ENCODE results near the gene CACNB1. TPM values are rescaled to one million over a fixed set of nuclear protein-coding genes. Genes with fewer than 3 reads are reported as not detected.
A peak's percentile ranks its signal among the peaks of the same experiment; 100 is the strongest.

CACNB1 gene
- total RNA-seq, 6 donors from 2014 or later: 28.8 to 149 (median 34.0) TPM

DNA sequence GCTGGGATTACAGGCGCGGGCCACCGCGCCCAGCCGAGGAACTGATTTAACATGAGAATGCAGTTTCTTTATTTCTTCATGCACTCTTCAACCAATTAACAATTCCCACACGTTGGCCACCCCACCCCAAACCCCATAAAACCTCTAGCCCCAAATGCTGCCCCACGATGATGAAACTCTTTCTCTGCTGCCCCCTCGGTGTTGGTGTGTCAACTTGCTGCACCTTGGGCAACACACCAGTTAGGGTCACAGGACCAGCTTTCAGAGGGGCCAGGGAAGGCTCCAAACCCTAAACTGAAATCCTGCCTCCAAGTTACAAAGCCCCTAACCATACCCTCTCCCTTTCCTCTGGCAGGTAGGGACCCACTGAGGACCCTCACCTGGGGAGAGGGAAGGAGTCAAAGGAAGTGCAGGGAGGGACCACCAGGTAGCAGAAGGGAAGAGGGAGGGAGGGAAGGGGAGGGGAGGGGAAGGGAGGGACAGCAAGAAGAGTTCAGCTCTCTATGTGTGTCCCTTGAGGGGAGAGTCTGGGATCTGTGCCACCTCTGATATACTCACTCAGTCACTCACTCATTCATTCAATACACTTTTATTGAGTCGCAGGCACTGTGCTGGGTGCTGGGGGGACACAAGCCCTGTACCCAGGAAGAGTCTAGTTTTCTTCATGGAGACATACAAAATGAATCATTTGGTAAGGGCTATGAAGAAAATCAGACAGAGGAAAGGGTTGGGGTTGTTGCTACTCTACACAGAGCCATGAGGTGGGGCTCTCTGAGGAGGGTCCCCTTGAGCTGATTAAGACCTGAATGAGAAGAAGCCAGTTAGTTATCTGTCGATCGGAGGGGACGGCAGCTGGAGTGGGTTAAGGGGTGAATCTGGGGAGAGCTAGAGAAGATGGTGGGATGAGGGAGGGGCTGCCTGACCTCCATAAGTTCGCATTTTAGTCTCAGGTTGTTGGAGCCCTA, 50.0 kb downstream of the CACNB1 start:
- WGBS, 2 donors: 68% methylated on average over 13 of the region's 13 CpGs
- DNase-seq (no peak), ATAC-seq (ENCODE audit: low FRiP score in 2 of 2) (no peak)
- TF ChIP-seq POLR2A (IDR thresholded peaks at IDR 0.05) (no peak), POLR2AphosphoS5 (IDR thresholded peaks at IDR 0.05) (no peak), EP300 (IDR thresholded peaks at IDR 0.05) (no peak)
- TF ChIP-seq, protein P1, sequence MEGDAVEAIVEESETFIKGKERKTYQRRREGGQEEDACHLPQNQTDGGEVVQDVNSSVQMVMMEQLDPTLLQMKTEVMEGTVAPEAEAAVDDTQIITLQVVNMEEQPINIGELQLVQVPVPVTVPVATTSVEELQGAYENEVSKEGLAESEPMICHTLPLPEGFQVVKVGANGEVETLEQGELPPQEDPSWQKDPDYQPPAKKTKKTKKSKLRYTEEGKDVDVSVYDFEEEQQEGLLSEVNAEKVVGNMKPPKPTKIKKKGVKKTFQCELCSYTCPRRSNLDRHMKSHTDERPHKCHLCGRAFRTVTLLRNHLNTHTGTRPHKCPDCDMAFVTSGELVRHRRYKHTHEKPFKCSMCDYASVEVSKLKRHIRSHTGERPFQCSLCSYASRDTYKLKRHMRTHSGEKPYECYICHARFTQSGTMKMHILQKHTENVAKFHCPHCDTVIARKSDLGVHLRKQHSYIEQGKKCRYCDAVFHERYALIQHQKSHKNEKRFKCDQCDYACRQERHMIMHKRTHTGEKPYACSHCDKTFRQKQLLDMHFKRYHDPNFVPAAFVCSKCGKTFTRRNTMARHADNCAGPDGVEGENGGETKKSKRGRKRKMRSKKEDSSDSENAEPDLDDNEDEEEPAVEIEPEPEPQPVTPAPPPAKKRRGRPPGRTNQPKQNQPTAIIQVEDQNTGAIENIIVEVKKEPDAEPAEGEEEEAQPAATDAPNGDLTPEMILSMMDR (IDR thresholded peaks at IDR 0.05): no peak
- H3K36me3 ChIP-seq: no peaks in the 10 kb centered on the region
- no peaks in the 10 kb centered on the region for H3K9me3 ChIP-seq
- H3K4me3 ChIP-seq: no peak overlapping the region
- H3K27ac ChIP-seq: no peak overlapping the region
- H3K27me3 ChIP-seq: peaks cover 0 to 16% (median 8%) of the 10 kb centered on the region in 4 donors
- peaks cover 14 to 27% (median 18%) of the 10 kb centered on the region in 4 donors for H3K4me1 ChIP-seq

DNA sequence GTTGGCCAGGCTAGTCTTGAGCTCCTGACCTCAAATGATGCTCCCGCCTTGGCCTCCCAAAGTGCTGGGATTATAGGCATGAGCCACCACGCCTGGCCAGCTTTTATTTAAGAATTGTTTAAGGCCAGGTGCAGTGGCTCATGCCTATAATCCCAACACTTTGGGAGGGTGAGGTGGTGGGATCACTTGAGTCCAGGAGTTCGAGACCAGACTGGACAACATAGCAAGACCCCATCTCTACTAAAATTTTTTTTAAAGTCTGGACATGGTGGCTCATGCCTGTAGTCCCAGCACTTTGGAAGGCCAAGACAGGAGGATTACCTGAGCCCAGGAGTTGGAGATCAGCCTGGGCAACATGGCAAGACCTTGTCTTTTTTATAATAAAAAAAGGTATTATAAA, 51.2 kb downstream of the CACNB1 start:
- Histone ChIP-seq H3K4me1 (peaks cover 3 to 15% (median 6%) of the 10 kb centered on the region in 4 donors), H3K27me3 (peaks cover 0 to 8% (median 6%) of the 10 kb centered on the region in 4 donors), H3K9me3 (no peaks in the 10 kb centered on the region), H3K27ac (no peak overlapping the region), H3K36me3 (no peaks in the 10 kb centered on the region), H3K4me3 (no peak overlapping the region)
- ATAC-seq (ENCODE audit: low FRiP score in 2 of 2) (no peak), DNase-seq (no peak)
- WGBS, 2 donors: 91 to 100% methylated on average over 3 of the region's 3 CpGs
- no peak for TF ChIP-seq EP300 (IDR thresholded peaks at IDR 0.05)
- TF ChIP-seq, protein P1 (IDR thresholded peaks at IDR 0.05): no peak
- TF ChIP-seq POLR2A (IDR thresholded peaks at IDR 0.05): no peak
- no peak for TF ChIP-seq POLR2AphosphoS5 (IDR thresholded peaks at IDR 0.05)

DNA sequence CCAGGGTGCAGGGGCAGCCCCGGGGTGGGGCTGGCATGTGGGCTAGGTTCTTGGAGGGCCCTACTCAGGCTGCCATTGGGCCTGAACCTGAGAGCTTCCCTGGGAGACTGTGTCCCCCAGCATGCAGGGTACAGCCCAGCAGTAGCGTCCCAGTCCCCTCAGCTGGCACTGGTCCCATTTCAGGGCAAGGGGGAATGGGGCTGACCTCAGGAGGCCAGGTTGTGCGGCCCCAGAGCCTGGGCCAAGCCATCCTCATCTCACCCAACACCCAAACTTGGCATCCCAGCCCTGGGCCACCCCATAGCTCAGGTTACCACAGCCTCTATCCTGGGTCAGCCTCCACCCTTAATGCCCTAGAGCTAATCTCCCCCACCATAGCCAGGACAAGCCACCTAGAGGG, 52.3 kb downstream of the CACNB1 start:
- 75 to 80% methylated on average over 1 to 2 of the region's 3 CpGs for WGBS, 2 donors
- no peak overlapping the region for H3K27ac ChIP-seq
- H3K36me3 ChIP-seq: no peaks in the 10 kb centered on the region
- DNase-seq (no peak), ATAC-seq (ENCODE audit: low FRiP score in 2 of 2) (no peak)
- no peak for TF ChIP-seq POLR2AphosphoS5 (IDR thresholded peaks at IDR 0.05)
- TF ChIP-seq POLR2A (IDR thresholded peaks at IDR 0.05): no peak
- no peak for TF ChIP-seq EP300 (IDR thresholded peaks at IDR 0.05)
- TF ChIP-seq, protein P1 (IDR thresholded peaks at IDR 0.05): no peak
- H3K9me3 ChIP-seq: no peaks in the 10 kb centered on the region
- H3K4me3 ChIP-seq: no peak overlapping the region
- peaks cover 0 to 9% (median 2%) of the 10 kb centered on the region in 4 donors for H3K4me1 ChIP-seq
- H3K27me3 ChIP-seq: no peaks in the 10 kb centered on the region

DNA sequence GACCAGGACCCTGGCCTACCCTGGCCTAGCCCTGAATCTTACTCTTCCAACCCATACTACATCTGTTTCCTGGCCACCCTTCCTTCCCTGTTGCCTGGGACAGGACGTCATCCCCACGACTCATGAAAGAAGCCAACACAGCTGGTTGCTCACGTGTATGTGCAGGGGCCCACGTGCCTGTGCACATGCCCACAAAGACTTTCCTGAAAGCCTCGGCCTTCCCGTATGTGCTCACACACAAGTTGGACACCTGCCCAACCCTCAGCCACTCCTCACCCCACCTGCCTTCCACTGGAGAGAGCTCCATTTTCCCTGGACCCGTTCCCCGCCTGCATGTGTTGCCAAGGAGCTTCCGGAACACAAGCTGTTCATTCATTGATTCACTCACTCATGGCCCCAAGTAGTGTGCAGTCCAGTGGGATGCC, 53.0 kb downstream of the CACNB1 start:
- ATAC-seq (ENCODE audit: low FRiP score in 2 of 2) (peak; percentile 80 to 89), DNase-seq (peak in 1 of 2 donors; percentile 92)
- H3K27ac ChIP-seq: peak overlapping the region in 3 of 4 donors; percentile 15 to 30 (median 27)
- H3K4me1 ChIP-seq: peaks cover 0 to 9% (median 2%) of the 10 kb centered on the region in 4 donors
- H3K27me3 ChIP-seq: no peaks in the 10 kb centered on the region
- no peak overlapping the region for H3K4me3 ChIP-seq
- TF ChIP-seq POLR2AphosphoS5 (IDR thresholded peaks at IDR 0.05) (peak; percentile 18 to 67), EP300 (IDR thresholded peaks at IDR 0.05) (peak in 2 of 4 donors; percentile 56 to 65), POLR2A (IDR thresholded peaks at IDR 0.05) (no peak)
- TF ChIP-seq, protein P1 (IDR thresholded peaks at IDR 0.05): no peak
- WGBS, 2 donors: 27 to 43% methylated on average over 9 of the region's 9 CpGs
- H3K9me3 ChIP-seq: no peaks in the 10 kb centered on the region
- H3K36me3 ChIP-seq: no peaks in the 10 kb centered on the region
